ENCODE measurements around the gene SLC25A19.

The SLC25A19 gene

DNA sequence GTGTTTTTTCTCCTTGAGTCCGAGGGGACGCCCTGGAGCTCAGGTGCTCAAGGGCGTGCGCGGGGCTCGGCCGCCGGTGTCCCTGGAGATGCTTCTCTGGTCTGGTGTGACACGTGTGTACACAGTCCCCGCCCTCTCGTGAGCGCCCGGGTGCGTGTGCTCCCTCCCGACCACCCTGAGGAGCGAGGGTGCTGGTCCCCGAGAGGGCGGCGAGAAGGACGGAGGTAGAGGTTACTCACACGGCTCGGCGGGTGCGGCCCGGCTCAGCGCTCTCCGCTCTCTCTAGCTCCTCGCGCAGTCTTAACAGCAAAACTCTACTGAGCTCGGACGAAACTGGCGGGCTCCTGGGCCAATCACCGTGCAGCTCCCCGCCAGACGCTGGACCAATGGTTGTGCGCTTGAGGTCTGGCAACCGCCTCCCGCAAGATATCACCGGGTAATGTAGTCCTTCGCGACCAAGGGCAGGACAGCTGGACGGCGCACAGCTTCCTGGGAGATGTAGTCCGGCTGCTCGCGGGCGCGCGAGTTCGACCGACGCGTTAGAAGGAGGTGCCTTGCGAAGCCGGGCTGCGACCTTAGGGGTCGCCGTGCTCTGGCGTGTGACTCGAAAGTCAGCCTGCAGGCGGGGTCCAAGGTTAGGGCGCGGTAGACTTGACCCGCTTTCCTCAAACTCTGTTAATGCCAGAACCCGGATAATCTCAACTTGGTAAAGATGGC is at the start of gene SLC25A19:
Gene SLC25A19, minus strand, starts transcription at position 319 of the 717 bp plus-strand sequence. CDS start 2,669 bp downstream, outside the sequence.
- peak; percentile 100 for DNase-seq (ENCODE audit: low spot score)

DNA sequence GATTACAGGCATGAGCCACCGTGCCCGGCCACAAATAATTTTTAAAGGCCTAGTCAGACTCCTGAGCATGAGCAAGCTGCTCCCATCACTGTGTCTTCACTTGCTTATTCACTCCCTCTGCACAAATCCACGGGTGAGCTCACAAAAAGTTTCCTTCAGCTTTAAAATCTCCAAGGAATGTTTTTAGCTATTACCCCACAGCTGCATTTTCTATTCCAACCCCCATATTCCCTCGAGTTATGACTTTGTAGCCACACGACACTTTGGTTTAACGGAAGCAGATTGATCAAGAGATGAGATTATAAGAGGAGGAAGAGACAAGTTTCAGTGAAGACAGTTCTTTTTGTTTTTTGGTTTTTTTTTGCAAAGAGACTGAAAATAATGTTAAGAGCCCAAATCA is 49.1 kb upstream of the SLC25A19 start:
- peak; percentile 36 for DNase-seq (ENCODE audit: low spot score)

DNA sequence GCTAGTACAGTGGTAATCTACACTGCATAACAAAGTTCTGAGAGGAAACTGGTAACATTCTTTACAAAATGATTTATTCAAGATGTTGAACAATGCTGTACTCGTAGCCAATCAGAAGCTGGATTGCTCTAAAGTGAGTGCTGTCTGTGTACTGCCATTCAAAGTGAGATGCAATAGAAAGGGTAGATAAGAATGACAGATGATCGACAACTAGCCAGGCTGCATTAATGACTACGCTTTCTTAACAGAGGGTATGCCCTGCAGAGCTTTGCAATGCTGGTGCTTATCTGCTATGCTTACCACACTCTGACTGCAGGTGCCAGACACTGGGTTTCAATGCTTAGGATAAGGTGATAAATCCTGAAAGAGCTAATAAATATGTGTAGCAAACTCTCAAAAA is 46.1 kb upstream of the SLC25A19 start:
- no peak for DNase-seq (ENCODE audit: low spot score)

DNA sequence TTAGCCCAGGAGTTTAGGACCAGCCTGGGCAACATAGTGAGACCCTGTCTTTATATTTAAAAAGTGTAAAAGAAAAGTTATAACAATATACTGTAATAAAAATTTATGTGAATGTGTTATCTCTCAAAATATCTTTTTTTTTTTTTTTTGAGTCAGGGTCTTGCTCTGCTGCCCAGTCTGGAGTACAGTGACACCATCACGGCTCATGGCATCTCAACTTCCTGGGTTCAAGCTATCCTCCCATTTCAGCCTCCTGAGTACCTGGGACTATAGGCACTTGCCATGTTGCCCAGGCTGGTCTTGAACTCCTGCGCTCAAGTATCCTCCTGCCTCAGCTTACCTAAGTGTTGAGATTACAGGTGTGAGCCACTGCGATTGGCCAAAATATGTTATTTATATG is 45.5 kb upstream of the SLC25A19 start:
- DNase-seq (ENCODE audit: low spot score): no peak

DNA sequence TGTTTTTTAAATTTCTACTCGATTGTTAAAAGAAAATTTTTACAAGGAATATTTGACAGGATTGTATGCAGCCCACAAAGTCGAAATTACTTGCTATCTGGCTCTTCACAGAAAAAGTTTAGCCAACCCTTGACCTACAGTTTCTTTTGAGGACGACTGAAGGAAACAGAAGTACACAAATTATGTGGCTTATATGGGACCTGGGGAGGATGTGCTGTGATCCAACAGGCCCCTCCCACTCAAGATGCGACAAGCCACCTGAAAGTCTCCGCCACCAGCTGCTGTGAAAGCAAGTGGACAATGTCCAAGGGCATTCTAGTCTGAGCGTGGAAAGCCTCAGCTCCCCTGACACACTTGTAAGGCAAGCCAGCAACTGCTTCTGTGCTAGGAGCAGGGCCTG is 42.4 kb upstream of the SLC25A19 start:
- no peak for DNase-seq (ENCODE audit: low spot score)

DNA sequence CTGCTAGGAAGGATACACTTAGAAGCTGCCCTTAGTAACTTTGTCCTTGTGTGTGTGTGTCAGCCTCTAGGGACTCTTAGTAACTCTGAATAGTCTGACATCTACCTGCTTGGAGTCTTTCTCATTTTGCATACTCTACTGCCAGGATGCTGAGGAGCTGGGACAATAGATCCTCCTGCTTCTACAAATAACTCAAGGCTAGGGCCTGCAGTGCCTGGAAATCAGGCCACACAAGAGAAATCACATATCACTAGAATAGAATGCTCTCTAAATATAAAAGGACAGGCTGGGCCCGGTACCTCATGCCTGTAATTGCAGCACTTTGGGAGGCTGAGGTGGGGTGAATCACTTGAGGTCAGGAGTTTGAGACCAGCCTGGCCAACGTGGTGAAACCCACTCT is 38.5 kb upstream of the SLC25A19 start:
- no peak for DNase-seq (ENCODE audit: low spot score)

DNA sequence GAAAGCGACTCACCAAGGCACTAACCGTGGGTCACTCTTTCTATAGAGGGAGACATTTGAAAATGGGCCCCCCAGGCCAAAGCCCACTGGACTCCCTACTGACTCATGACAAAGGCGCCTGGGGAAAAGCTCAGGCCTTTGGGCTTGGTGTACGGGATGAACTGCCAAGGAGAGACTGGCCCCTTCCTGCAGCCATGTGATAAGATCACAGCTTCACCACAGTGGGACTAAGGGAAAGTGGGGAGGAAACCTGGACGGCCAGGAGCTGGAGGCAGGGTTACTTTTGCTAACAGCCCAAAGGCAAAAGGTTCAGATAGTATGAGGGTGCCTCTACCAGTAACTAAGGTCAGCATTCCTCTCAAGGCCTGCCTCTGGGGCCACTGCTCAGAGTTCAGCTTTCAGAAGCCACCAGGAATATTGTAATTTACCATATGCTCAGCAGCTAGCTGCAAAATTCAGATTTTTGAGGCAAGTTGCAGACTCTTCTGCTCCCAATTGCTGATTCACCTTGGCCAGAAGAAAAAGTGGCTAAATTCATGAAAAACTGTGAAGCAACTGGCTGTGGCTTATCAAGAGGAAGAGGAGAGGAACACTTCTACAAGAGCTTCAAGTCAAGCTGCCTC is 37.1 kb upstream of the SLC25A19 start:
- DNase-seq (ENCODE audit: low spot score): no peak

DNA sequence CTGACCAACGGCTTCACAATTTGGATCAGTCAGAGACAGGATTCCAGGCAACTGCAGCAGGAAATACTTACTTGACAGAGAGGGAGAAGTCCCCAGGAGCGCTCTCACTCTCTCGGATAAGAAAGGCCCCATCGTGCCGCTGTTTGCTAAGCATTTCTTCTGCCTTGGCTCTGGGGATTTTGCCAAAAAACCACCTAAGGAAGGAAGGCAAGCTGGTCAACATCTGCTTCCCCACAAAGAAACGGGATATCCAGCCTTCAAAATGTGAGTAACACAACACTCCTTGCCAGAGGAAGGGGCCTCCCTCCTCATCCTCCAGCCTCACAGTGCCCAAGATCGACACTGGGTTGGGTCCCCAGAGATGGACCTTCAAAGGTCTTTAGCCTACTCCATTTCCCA is 36.6 kb upstream of the SLC25A19 start:
- DNase-seq (ENCODE audit: low spot score): no peak

DNA sequence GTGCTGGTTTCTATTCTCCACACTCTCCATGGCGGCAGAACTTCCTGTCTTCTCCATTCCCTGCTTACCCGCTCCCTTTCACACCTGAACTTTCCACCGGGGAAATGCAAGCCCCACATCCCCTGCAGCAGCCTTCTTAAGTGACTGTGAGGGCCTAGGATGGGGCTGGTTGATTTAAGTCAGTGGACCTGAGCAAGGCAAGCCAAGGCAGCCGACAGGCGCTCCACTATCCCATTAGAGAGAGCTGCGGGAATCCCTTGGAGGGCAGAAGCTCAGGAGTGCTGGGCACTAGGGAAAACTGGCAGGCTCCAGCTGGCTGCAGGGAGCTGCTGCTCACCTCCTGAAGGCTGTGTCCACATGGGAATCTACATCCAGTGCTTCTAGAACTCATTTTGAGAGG is 36.1 kb upstream of the SLC25A19 start:
- no peak for DNase-seq (ENCODE audit: low spot score)

DNA sequence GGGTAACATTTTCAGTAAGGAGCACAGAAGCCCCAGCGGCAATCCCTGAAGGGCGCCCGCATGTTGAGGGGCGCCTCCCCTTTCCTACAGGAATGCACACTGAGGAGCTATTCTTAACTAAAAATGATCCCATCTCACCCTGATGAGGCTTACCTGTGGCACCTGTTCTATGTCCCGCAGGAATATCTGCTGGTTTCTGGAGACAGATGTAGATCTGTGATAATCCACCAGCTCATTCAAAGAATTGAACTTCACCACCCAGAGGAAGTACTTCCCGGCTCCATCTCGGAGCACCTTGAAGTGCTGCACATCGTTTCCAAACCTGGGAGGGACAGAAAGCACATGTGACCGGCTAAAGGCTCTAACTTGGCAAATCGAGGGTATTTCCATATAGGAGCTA is 32.3 kb upstream of the SLC25A19 start:
- DNase-seq (ENCODE audit: low spot score): no peak

DNA sequence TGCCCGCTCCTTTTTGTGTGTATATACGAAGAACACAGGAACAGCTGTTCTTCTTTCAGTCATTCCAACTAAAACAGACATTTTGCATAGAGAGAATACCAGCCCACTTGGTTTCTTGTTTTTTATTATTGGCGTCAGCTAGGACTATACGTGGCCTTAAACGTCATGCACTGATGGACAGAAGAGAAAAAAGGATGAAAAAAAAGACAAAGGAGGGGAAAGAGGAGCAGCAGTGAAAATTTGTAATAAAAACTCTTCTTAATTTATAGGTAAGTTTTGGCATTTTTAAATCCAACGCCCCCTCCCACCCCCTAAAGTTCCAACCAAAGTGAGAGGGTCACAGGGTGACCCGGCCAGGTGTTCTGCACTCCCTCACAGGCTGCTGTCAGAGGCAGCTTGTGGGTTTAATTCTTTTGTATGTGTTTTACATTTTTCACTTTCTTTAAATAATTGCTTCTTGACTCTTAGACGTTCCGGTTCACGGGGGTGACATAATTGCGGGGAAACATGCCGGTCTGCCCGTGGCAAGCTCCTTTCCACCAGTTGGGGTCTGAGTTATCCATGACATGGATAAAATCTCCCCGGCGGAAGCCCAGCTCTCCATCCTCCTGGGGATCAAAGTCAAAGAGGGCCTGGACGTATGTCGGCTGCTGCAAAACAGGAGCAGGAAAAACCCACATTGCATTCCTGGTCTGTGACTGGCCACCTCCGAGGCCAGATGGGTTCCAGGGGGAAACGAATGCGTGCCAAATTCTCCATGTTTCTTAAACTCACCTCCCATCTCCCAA is 30.9 kb upstream of the SLC25A19 start:
- peak; percentile 82 for DNase-seq (ENCODE audit: low spot score)

DNA sequence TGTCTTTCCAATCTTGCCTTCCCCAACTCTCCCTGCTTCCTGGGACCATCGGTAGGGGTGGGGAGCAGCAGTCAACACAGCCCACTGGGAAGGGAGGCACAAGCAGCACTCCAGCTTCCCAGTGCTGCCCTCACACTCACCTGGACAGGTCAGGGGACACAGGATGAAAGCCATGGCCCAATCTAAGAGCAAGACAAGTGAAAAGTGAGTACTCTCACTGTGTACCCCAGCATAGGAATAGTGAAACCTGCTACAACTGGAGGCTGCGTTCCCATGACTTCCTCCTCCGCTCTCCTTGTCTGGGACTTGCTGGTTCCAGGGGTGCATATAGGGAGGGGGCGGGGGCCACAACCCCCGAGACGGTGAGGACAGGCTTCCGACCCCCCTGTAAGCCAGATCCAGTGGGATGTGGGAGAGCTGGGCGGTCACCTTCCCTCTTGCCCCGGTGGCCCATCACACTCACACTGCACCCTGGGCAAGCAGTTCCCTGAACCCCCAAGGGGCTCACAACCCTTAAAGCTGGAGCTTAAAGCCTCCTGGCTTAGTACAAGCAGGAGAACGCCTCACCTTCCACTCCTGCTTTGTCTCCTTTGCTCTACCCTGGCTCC is 29.5 kb upstream of the SLC25A19 start:
- DNase-seq (ENCODE audit: low spot score): no peak

DNA sequence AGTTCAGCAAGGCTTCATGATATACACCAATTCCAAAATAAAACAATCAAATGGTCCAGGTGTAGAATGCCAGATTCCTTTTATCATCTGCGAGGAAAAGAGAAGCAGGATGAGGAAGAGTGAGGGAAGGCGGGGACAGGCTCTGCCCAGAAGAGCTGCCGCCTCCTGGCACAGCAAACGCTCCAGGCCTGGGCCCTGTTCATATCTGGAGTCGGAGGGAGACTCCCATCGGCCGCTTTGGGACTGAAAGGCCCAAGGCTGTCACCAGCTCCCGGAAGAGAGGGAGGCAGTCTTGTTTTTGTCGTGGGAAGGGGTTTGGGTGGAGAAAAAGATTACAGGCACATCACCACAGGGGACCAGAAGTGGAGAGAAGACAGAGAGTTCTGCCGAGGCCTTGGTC is 29.0 kb upstream of the SLC25A19 start:
- DNase-seq (ENCODE audit: low spot score): no peak

DNA sequence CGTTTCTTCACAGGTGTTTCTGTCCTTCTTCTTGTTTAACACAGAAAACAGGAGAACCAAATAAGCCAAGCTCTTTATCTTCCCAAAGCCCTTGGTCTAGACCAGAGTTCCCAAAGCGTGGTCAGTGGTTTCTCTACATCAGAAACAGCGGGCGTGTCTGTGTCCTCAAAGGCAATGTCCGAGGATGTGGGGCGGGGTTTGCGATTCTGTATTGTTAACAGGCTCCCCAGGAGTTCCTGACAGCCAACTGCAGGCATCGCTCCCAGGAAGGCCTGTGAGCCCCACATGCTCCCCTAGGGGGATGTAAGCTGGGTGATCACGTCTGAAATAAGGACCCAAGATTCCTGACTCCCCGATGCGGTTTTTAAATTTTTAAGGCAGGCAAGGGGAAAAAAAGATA is 28.4 kb upstream of the SLC25A19 start:
- DNase-seq (ENCODE audit: low spot score): no peak

DNA sequence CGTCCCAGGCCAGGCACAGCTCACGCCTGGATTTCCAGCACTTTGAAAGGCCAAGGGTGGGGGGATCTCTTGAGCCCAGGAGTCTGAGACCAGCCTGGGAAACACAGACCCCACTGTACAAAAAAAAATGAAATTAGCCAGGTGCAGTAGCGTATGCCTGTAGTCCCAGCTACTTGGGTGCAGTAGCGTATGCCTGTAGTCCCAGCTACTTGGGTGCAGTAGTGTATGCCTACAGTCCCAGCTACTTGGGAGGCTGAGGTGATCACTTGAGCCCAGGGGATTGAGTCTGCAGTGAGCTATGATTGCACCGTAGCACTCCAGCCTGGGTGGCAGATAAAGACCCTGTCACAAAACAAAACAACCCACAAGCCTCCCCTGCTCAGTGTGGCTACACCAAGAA is 27.0 kb upstream of the SLC25A19 start:
- no peak for DNase-seq (ENCODE audit: low spot score)

DNA sequence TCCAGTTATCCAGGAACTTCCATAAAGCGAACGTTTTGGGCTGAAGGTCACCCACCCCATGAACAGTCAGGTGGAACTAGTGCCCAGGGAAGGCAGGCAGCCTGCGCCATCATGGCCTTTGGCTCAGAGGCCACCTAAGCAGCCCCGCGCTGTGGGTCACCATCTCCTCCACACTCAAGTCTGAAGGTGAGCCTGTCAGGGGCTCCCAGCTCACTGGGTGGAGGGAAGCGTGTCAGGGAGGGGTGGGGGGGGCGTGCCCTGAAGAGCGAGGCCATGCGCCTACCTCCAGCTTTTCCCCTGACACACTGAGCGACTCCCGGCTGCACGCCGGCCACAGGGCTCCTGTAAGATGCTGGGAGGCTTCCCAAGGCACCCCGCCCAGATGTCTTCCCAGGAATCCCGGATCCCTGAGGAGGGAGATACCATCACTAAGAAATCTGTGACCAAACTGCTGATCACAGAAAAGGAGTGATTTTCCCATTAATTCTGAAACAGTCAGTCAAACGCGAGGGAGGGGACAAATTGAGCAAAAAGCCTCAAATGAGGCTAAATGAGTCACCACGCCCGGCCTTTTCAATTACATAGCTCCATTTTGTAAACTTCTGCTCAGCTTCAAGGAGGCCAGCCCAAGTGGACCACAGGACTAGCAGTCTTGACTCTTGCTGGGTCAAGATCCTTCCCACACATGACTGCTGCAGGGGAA is 26.5 kb upstream of the SLC25A19 start:
- DNase-seq (ENCODE audit: low spot score): peak; percentile 32

DNA sequence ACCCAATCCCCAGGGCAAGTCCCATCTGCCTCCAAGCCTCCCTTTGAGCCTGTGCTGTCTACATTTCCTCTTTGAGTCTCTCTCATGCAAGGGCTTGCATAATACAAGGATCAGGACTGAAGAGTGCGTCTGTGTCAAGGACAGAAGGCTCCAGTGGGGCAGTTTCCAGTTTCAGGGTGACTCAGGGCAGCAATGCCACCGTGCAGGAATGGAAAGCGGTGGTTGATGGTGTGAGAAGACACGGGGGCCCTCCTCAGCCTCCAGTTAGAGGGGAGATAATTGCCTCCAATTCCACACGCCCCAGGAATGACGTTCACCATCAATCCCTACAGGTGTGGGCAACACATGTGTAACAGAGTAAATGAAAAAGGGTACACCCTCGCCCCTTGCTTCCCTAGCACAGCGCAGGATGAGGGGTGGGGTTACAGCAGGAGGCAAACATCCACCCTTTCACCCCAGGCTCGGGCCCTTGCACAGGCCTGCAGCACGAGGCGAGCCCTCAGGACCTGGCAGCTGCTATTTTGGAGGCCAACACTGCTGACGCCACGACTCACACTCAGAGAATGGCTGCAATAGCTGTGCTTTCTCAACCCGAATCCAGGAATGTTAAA is 24.8 kb upstream of the SLC25A19 start:
- DNase-seq (ENCODE audit: low spot score): no peak

DNA sequence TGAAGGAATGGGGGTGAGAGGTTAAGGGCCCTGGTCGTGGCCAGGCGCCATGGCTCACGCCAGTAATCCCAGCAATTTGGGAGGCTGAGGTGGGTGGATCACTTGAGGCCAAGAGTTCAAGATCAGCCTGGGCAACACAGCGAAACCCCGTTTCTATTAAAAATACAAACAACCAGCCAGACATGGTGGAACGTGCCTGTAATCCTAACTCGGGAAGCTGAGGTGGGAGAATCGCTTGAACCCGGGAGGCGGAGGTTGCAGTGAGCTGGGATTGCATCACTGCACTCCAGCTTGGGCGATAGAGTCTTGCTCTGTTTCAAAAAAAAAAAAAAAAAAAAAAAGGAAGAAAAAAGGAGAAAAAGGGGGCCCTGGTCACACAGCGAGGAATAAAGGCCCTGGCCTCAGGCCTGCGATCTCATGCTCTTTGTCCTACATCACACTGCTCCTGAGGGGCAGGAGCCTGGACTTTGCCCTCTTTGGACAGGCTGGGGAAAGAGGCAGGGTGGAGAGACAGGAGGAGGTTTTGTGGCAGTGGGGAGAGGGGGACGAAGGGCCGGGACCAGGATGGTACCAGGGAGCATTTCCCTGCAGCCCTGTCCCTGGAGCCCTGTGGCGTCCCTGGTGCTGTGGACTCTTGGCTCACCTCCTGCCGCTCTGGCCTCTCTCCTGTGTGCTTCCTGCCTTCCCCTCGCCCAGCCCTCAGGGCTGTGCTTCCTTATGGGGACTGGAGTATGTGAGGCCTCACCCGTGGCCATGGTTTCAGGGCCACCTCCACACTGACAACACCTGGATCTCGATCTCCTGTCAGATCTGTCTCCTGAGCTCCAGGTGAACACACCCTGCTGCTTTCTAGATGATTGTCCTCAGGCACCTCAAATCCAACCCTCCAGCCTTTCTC is 19.7 kb upstream of the SLC25A19 start:
- DNase-seq (ENCODE audit: low spot score): no peak

DNA sequence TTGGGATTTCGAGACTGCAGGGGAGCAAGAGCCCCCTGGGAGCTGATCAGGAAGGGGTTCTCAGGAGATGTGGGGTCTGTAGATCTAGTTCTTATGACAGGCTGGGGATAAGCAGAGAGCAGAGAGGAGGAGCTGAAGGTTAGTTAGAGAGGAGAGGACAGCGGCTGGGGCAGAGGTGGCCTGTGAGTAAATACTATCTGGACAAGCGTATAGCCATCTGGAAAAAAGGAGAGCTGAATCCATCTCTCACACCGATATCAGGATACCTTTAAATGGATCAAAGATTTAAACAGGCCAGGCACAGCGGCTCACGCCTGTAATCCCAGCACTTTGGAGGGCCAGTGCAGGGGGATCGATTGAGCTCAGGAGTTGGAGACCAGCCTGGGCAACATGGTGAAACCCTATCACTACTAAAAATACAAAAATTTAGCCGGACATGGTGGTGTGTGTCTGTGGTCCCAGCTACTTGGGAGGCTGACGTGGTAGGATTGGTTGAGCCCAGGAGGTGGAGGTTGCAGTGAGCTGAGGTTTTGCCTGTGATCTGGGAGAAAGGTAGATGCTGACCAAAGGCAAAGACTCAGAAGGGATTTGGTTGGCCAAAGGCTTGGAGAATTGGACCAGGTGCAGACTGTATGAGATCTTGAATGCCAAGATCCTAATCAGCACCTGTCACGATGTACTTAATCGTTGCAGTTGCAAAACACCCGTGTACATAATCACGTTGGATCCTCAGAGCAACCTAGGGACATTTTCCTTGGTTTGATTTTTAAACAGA is 18.9 kb upstream of the SLC25A19 start:
- no peak for DNase-seq (ENCODE audit: low spot score)
